ENCODE results near the gene FBXO41. TPM values are rescaled to one million over a fixed set of nuclear protein-coding genes. Genes with fewer than 3 reads are reported as not detected.

FBXO41 gene
- total RNA-seq, 1 donor from 2014 or later: 1.5 TPM

DNA sequence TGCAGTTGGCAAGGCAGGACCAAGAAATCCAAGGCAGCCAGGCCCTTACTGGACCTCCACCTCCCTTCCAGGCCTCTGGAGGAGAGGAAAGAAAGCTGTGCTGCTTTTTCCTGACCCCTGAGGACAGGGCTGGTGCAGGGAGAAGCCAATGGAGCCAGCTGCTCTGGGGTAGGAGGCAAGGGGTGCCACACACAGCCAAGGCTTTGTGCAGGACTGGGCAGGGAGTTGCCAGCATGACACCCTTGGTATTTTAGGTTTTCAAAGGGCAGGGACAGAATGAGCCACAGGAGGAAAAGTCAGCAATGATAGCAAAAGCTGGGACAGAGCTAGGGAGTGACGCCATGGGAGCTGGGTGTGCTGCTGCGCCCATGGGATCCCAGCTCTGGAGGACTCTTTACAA is 27.3 kb downstream of the FBXO41 start:
- Mint-ChIP-seq H3K27ac (no peak overlapping the region), H3K36me3 (peaks cover 13% of the 10 kb centered on the region), H3K4me1 (no peaks in the 10 kb centered on the region), H3K9me3 (no peaks in the 10 kb centered on the region), H3K27me3 (ENCODE audit: insufficient read depth, low read depth) (no peaks in the 10 kb centered on the region), H3K4me3 (no peak overlapping the region)
- Histone ChIP-seq H3K4me1 (peaks cover 10% of the 10 kb centered on the region), H4K20me1 (ENCODE audit: low read depth) (peaks cover 37% of the 10 kb centered on the region), H3K9ac (no peak overlapping the region), H2AFZ (replicated peaks) (no peak overlapping the region), H3K27ac (no peak overlapping the region), H3F3A (ENCODE audit: low read depth) (peaks cover 19% of the 10 kb centered on the region), H3K4me3 (no peak overlapping the region), H3K79me2 (ENCODE audit: low read depth) (no peaks in the 10 kb centered on the region), H3K36me3 (no peaks in the 10 kb centered on the region), H3K27me3 (no peaks in the 10 kb centered on the region), H3K4me2 (no peak overlapping the region), H3K9me3 (ENCODE audit: low read depth) (no peaks in the 10 kb centered on the region)
- no peak for DNase-seq (ENCODE audit: low spot score)
- TF ChIP-seq, protein P1, sequence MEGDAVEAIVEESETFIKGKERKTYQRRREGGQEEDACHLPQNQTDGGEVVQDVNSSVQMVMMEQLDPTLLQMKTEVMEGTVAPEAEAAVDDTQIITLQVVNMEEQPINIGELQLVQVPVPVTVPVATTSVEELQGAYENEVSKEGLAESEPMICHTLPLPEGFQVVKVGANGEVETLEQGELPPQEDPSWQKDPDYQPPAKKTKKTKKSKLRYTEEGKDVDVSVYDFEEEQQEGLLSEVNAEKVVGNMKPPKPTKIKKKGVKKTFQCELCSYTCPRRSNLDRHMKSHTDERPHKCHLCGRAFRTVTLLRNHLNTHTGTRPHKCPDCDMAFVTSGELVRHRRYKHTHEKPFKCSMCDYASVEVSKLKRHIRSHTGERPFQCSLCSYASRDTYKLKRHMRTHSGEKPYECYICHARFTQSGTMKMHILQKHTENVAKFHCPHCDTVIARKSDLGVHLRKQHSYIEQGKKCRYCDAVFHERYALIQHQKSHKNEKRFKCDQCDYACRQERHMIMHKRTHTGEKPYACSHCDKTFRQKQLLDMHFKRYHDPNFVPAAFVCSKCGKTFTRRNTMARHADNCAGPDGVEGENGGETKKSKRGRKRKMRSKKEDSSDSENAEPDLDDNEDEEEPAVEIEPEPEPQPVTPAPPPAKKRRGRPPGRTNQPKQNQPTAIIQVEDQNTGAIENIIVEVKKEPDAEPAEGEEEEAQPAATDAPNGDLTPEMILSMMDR (IDR thresholded peaks at IDR 0.05): no peak

DNA sequence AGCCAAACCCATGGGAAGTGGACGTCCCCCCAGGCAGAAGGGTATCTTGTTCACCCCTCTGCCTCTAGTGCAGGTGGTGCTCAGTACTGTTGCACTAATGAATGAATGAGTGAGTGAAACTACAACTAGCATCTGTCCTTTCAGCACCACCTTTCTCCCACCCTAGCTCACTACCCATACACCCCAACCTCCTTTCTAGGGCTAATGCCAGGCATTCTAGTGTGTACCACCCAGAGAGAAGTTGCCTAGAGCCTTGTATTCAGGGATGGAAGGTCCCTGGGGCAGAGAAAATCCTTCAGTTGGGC is 27.7 kb downstream of the FBXO41 start:
- TF ChIP-seq EZH2phosphoT487 (IDR thresholded peaks at IDR 0.05) (no peak), EZH2 (IDR thresholded peaks at IDR 0.05) (no peak)
- TF ChIP-seq, protein P1 (IDR thresholded peaks at IDR 0.05): no peak
- Histone ChIP-seq H3F3A (ENCODE audit: low read depth) (peaks cover 19% of the 10 kb centered on the region), H3K27me3 (no peaks in the 10 kb centered on the region), H3K4me3 (no peak overlapping the region), H3K36me3 (no peaks in the 10 kb centered on the region), H4K20me1 (ENCODE audit: low read depth) (peaks cover 37% of the 10 kb centered on the region), H2AFZ (replicated peaks) (no peak overlapping the region), H3K4me2 (no peak overlapping the region), H3K4me1 (peaks cover 10% of the 10 kb centered on the region), H3K79me2 (ENCODE audit: low read depth) (no peaks in the 10 kb centered on the region), H3K27ac (no peak overlapping the region), H3K9me3 (ENCODE audit: low read depth) (no peaks in the 10 kb centered on the region), H3K9ac (no peak overlapping the region)
- H3K36me3 Mint-ChIP-seq: peaks cover 13% of the 10 kb centered on the region
- DNase-seq (ENCODE audit: low spot score): peak; percentile 12
- no peaks in the 10 kb centered on the region for H3K9me3 Mint-ChIP-seq
- H3K4me3 Mint-ChIP-seq: no peak overlapping the region
- no peak overlapping the region for H3K27ac Mint-ChIP-seq
- H3K4me1 Mint-ChIP-seq: no peaks in the 10 kb centered on the region
- no peaks in the 10 kb centered on the region for H3K27me3 Mint-ChIP-seq (ENCODE audit: insufficient read depth, low read depth)

DNA sequence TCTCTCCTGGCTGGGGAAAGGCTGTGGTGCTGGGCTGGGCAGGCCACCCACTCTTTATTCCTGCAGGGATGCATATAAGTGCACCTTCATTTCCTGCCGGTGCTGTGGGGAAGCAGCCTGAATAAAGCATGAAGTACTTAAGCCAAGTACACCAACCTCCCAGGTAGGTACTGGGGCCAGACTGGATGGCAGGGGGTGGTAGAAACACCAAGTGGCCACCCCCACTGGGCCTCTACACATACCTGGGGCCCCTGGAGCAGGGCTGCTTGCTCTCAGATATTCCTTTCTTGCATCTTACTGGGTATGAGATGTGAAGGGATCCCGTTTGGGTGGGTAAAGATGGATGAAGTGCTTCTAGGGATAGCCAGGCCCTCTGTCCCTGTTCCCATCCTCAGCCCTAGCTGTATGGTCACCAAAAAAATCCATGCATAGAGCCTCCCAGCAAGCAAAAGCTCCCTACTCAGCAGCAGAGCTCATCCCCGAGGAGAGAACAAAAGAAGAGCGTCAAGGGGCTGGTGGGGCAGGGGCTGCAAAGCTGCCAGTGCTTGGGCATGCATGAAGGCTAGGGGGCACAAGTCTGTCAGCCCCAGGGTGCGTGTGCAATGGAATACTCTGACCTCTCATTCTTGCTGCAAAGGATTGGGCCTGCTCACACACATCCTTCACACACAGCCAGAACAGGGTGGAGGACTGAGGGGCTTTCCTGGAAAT is 28.2 kb downstream of the FBXO41 start:
- peaks cover 10% of the 10 kb centered on the region for H3K4me1 ChIP-seq
- TF ChIP-seq, protein P1 (IDR thresholded peaks at IDR 0.05): no peak
- TF ChIP-seq EZH2 (IDR thresholded peaks at IDR 0.05) (no peak), EZH2phosphoT487 (IDR thresholded peaks at IDR 0.05) (no peak)
- no peaks in the 10 kb centered on the region for H3K27me3 ChIP-seq
- H3K9ac ChIP-seq: no peak overlapping the region
- Mint-ChIP-seq H3K9me3 (no peaks in the 10 kb centered on the region), H3K27me3 (ENCODE audit: insufficient read depth, low read depth) (no peaks in the 10 kb centered on the region), H3K4me3 (no peak overlapping the region), H3K36me3 (peaks cover 14% of the 10 kb centered on the region), H3K27ac (no peak overlapping the region), H3K4me1 (no peaks in the 10 kb centered on the region)
- peaks cover 19% of the 10 kb centered on the region for H3F3A ChIP-seq (ENCODE audit: low read depth)
- H3K27ac ChIP-seq: no peak overlapping the region
- H3K9me3 ChIP-seq (ENCODE audit: low read depth): no peaks in the 10 kb centered on the region
- H3K36me3 ChIP-seq: no peaks in the 10 kb centered on the region
- no peak overlapping the region for H3K4me2 ChIP-seq
- H3K79me2 ChIP-seq (ENCODE audit: low read depth): no peaks in the 10 kb centered on the region
- DNase-seq (ENCODE audit: low spot score): peak; percentile 19
- no peak overlapping the region for H3K4me3 ChIP-seq
- peaks cover 37% of the 10 kb centered on the region for H4K20me1 ChIP-seq (ENCODE audit: low read depth)
- no peak overlapping the region for H2AFZ ChIP-seq (replicated peaks)

Measured in neural progenitor cell (in vitro differentiated cells).